ENCODE data around the gene PMPCA.
"Not testable (repeated sequence)": the region's sequence is repeated elsewhere in the genome, so short reads cannot be mapped to it uniquely, and the experiment has no call there.

The PMPCA gene

DNA sequence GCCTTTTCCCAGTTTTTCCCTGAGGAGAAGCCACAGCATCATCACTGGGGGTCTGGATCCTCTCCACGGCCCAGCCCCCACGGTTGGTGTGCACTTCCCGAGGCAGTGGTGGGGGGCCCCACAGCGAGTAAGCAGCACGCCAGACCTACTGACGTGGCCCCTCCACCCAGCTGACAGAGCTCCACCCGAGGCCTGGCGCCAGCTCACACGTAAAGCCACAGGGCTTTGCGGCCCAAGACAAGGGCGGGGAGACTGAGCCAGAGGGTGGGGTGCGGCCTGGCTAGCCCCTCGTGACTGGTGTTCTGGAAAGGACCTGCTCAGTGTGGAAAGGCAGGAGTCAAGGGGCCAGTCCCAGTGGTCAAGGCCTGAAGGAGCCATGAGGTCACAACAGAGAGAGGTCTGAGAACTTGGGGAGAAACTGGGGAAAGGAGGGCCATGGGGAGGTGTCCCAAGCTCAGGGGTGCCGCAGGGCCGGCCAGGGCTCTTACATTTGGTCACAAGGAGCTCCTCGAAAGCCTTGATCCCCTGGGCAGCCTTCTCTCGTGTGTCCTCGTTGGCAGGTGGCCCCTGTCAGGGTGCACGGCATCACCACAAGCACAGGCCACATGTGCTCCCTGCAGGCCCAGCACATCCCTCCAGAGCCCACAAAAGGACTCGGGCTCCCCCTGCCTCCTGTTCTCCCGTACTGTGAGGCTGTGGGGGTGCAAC, 16.0 kb upstream of the PMPCA start:
- no peak for DNase-seq (ENCODE audit: low read depth in 2 of 2, low spot score in 1 of 2)

DNA sequence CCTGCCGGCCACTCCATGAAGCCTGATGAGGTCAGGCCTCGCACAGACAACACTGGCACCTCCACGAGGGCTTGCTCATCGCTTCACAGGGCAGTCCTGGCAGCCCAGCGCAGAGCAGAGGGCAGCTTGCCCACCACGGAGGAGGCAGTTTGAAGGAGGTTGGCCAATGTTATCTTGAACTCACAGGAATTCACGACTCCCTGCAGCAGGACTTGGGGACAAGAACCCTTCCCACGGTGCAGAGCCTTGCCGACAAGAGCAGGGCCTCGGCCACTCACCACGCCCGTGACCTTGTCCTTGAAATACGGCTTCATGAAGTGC, 15.5 kb upstream of the PMPCA start:
- DNase-seq (ENCODE audit: low read depth in 2 of 2, low spot score in 1 of 2), result no peak

DNA sequence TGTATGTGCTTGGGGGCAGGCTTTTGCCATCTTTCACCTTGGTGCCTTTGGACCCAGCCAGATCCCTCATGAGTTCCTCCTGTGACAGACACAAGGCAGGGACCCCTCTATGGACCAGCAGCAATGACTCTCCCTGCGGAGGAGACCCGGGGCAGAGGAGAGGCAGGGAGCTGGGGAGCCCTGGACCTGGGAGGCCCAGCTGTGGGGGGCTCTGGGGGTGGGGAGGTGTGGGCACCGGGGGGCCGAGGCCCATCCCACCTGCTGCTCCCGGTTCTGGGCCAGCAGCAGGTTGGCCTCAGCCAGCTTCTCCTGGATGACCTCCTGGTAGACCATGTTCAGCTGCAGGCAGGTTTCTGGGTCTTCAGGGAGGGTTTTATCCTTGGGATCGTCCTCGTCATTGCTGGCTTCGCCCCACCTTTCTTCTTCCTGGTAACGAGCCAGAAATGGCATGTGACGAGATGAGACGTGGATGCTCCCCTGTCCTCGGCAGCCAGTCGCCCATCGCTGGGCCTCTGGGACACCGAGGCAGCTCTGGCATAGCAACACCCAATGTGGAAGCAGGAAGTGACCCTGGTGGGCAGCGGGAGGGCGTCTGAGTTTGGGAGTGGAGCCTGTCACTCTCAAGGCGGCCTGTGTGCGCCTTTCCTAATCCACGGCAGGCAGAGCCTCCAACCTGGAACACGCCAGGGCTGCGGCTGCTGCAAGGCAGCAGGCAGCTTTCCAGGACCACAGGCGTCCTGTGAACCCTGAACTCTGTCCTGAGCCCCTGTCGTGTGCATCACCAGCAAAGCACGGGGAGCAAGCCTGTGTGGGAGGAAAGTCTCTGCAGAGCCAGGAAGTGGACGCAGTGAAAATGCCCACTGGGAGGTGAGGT, 14.9 kb upstream of the PMPCA start:
- no peak for DNase-seq (ENCODE audit: low read depth in 2 of 2, low spot score in 1 of 2)

DNA sequence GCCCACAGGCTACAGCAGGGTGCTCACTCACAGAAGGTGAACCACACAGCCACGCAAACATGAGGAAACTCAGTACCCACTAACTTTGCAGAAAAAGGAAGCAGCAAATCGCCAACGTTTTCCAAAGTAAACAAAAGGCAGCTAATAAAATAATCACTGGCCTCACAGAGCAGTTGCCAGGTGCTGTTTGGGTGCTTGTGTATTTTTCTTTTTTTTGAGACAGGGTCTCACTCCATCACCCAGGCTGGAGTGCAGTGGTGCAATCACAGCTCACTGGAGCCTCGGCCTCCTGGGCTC, 14.3 kb upstream of the PMPCA start:
- DNase-seq (ENCODE audit: low read depth in 2 of 2, low spot score in 1 of 2), result no peak

DNA sequence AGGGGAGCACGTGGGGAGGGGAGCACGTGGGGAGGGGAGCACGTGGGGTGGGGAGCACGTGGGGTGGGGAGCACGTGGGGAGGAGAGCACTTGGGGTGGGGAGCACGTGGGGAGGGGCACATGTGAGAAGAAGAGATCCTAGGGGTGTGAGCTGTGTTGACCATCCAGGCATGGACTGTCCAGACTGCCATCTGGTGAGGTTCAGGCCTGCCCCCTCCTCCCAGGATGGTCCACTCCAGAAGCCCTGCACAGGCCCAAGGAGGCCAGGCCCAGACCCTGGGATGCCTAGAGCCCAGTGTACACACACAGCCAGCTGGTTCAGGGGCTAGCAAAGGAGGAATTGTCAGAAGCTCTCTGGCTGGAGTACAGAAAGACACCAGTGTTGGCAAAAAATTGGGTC, 12.8 kb upstream of the PMPCA start:
- DNase-seq (ENCODE audit: low read depth in 2 of 2, low spot score in 1 of 2), result no peak

DNA sequence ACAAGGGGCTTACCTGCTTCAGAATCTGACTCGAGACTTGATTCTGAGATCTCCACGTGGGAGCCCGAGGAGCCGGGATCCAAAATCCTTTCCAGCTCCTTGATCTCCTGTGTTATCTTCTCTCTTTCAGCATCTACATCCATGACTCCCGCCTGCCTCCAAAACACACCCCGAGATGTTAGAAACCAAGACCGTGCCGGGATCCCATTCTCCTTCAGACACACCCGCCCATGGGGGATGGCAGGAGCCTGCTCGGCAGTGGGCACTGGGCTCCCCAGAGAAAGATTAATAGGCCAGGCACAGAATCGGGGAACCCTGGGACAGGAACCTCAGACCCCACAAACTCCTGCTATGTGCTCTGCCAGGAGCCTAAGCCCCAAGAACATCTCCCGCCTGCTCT, 12.2 kb upstream of the PMPCA start:
- DNase-seq (ENCODE audit: low read depth in 2 of 2, low spot score in 1 of 2), result no peak

DNA sequence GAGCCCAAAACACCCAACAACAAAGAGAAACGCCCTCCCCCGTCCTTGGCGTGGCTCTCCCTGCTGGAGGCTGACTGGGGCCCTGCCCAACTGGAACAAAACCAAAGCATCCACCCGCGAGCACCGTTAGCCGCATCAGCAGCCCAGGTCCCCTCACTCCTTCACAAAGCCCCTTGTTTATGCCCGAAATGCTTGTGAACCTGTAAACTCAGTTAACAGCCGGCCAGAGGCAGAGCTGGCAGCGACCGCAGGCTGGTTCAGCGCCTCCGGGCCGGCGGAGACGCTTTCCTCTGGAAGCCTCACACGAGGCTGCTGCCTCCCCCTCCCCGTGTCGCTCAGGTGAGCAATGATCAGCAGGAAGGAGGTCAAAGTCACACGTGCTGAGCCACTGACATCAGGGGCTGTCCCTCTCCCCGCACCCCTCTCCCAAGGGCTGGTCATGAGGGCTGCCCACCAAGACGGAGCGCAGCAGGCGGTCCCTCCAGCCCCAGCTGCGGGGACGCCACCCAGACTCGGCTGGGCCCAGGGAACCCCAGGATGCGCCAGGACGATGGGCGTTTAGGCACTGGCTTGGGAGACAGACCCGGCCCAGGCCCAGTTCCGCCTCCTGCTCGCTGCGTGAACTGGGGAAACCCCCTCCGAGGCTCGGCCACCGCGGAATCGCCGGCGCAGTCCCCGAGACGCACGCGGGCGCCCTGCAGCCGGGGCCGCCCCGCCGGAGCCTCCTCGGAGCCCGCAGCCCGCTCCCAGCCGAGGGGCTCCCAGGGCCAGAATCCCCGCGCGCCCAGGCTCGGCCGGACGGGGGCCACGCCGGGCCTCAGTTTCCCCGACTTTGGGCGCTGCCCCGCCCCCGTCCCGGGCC, 11.1 kb upstream of the PMPCA start:
- DNase-seq (ENCODE audit: low read depth in 2 of 2, low spot score in 1 of 2), result no peak

DNA sequence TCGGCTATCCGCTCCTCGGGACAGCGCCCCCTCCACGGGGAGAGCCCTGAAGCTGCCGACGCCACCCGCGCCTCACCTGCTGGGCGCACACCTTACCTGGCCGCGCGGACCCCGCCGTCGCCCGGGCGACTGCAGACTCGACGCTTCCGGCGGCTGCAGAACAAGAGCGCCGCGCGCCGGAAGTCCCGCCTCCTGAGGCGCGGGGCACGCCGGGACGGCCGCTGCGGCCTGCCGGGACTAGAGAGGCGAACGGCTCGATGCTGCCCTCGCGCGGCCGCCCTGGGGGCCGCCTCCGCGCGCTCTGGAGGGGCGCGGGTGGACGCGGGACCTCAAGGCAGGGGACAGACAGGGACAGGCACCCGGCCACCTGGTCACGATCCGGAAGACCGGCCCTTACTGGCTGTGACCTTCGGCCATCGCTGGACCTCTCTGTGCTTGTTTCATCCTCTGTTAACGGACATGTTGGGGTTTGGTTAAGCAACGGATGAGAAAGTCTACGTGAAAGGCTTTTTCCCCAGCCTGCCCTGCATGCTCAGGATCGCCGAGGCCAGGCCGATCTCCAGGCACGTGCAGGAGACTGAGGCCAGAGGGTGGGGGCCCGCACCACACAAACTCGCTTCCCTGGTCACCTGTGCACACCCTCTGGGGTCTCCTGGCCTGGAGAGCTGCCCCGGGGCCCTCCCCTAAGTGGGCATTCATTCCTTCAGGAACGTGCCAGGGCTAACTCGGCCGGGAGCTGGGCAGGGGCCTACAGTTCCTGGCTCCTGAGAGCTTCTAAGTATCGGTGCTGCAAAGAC, 10.2 kb upstream of the PMPCA start, which contains the start of gene SNAPC4:
SNAPC4 (minus strand) TSS at position 133 of the 797 bp plus-strand sequence. CDS start 1,742 bp downstream, outside the sequence.
- DNase-seq (ENCODE audit: low read depth in 2 of 2, low spot score in 1 of 2), result peak; percentile 64 to 74

DNA sequence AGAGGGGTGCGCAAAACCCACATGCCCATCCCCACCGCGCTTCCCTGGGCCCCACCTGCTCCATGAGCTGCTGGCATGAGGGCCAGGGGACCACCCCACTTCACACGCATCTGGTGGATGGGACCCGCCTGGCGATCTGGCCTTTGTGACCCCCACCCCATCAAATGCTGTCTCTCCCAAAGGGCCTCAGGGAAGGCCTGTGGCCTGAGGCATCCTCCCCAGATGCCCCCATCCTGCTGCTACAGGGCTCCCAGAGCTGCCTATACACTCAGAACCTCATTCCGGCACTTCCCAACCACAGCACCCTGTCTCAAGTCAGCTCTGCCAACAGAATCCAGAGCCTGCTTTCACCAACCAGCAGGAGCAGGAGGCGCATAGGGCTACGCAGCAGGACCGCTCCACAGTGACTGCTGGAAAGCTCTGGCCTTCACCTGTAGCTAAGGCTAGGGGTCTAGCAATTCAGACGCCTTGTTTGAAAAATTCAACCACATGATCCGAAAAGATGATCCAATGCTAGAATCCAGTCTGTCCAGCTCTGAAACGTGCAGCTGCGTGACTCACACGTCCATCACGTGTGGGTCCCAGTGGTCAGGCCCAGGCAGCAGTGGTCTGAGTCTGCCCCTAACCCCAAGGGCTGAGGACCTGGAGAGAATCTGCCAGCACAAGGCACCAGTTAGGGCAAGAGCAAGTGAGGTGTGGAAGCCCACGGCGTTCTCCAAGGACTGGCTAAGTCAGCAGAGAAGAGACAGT, 9.1 kb upstream of the PMPCA start:
- no peak for DNase-seq (ENCODE audit: low read depth in 2 of 2, low spot score in 1 of 2)

DNA sequence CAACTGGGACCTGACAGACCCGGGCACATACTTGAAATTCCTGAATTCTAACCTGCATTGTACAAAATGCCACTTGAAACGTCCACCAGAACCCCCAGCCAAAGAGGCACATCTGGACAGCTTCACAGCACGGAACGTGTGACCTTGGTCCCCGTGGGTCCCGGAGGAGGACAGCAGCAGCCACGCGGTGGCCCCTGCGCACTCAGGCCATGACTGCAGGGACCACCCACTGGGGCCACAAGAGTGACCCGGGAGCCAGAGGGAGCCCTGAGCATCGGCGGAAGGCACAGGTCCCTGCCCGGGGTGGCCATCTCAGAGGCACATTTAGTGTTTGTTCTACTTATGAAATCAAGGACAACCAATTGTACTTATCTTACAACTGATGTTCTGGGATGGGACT, 8.4 kb upstream of the PMPCA start:
- no peak for DNase-seq (ENCODE audit: low read depth in 2 of 2, low spot score in 1 of 2)

DNA sequence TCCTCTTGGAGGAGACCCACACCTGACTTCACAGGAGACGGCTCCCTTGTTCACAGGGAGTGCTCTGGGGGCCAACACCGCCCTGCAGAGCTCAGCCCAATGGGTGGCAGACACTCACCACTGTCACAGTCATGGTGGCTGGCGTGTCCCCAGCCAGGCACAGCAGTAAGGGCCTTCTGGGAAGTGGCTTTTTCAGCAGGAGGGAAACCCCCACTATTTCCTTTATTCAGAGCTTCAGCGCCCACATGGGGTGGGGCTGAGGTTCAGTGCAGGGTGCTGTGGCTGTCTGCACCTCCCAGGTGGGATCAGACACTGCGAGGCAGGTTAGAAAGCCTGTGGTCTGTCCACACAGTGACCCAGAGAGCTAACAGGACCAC, 6.9 kb upstream of the PMPCA start:
- DNase-seq (ENCODE audit: low read depth in 2 of 2, low spot score in 1 of 2), result peak; percentile 20 to 52

DNA sequence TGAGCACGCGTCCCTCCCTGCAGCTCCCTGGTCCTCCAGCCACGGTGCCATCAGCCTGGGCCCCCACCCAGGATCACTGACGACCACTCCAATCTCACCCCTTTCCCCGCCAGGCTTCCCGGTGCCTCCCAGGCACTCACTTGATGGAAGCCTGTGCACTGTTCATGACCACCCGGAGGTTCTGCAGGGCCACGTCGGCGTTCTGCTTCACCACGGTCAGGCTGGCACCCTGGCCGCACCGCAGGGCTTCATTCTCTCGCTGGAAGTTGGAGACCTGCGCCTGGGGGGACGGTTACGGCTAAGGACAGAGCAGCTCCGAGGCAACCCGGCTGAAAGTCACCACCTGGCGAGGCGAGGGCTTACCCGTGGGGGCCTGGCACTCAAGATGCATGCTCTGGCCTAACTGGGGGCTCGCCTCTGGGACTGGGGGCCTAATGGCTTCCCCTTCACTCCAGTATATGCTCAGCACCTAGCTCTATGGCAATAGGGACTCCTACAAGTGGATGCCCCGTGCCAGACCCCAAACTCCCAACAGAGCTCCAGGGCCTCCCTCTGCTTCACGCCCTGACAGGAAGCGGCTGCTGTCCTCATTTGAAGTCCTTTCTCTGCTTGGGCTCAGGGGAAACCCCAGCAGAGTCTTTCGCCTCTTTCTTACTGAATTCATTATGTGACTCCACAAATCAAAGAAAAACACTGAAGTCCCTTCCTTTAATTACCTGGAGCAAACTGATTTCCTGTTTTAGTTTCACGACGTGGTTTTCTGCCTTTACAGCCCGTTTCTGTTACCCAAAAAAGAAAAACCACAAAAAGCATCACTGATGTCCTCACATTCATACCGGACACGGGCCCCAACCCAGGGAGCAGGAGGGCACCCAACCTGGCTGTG, 6.3 kb upstream of the PMPCA start:
- no peak for DNase-seq (ENCODE audit: low read depth in 2 of 2, low spot score in 1 of 2)

DNA sequence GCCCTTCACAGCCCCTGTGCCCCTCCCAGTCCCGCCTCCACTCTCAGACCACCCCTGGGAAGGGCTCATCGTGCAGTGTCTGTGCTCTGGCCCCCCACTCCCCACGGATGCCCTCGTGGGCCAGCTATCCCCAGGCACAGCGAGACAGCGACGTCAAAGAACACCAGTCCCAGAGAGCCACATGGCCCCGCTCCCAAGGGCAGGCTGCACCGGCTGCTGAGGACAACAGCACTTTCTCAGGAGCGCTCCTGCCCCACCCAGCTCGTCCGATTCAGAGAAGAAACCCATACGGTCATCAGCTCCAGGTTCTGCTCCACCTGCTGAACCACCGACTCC, 5.7 kb upstream of the PMPCA start:
- no peak for DNase-seq (ENCODE audit: low read depth in 2 of 2, low spot score in 1 of 2)

DNA sequence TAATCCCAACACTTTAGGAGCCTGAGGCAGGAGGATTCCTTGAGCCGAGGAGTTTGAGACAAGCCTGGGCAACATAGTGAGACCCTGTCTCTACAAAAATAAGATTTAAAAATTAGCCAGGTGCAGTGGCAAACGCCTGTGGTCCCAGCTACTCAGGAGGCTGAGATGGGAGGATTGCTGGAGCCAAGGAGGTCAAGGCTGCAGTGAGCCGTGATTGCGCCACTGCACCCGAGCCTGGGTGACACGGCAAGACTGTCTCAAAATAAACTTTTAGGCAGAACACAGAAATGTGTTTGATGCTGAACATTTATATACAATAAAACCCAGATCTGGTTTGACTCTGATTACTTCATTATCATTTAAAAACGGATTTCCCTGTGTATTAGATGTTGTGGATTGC, 5.0 kb upstream of the PMPCA start:
- no peak for DNase-seq (ENCODE audit: low read depth in 2 of 2, low spot score in 1 of 2)

DNA sequence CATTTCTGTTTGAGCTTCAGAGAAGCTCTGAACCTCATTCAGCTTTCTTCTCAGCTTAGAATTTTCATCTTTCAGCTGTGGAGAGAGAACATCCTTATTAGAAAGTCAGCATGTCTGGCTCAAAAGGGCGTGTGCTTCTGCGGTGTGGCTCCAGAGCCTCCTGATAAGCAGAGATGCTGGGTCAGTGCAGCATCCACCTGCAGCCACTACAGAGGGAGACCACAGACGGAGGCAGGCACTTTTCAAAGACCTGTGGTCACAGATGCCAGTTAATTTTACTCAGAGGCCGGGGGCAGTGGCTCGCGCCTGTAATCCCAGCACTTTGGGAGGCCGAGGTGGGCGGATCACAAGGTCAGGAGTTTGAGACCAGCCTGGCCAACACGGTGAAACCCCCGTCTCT, 4.6 kb upstream of the PMPCA start:
- DNase-seq (ENCODE audit: low read depth in 2 of 2, low spot score in 1 of 2), result not testable (repeated sequence)

DNA sequence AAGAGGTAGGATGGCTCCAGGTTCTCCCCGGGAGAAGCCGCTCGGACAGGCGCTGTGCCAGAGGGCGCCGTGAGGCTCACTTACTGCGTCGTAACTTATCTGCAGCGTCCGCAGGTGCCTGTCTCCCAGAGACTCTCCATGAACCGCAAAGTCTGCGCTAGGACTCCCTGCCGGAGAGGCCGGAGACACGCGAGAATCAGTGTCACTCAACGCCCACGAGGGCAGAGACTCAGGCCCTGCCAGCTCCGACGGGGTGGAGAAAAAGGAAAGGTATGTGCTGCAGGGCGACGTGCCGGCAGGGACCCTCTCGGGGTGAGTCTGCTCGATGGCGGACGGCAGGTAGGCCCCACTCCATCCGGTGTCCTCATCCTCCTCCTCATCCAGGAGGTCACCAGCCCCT, 3.4 kb upstream of the PMPCA start:
- not testable (repeated sequence) for DNase-seq (ENCODE audit: low read depth in 2 of 2, low spot score in 1 of 2)

DNA sequence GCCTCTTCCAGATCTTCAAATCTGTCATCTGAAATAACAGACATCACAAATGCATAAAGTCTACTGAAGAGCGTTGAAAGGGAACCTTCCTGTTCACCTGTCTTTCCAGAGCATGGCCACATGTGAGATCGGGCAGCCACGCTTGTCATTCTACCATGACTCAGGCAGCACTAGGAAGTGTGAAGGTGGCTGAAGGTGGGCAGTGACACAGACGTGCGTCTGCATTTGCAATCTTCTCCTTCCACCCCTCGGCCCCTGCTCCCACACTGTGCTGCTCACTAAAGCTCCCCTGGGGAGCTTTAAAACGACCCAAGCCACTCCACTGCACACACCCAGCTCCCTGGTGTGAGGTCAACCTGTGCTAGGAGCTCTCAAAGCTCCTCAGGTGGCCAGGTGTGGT, 2.5 kb upstream of the PMPCA start:
- no peak for DNase-seq (ENCODE audit: low read depth in 2 of 2, low spot score in 1 of 2)

DNA sequence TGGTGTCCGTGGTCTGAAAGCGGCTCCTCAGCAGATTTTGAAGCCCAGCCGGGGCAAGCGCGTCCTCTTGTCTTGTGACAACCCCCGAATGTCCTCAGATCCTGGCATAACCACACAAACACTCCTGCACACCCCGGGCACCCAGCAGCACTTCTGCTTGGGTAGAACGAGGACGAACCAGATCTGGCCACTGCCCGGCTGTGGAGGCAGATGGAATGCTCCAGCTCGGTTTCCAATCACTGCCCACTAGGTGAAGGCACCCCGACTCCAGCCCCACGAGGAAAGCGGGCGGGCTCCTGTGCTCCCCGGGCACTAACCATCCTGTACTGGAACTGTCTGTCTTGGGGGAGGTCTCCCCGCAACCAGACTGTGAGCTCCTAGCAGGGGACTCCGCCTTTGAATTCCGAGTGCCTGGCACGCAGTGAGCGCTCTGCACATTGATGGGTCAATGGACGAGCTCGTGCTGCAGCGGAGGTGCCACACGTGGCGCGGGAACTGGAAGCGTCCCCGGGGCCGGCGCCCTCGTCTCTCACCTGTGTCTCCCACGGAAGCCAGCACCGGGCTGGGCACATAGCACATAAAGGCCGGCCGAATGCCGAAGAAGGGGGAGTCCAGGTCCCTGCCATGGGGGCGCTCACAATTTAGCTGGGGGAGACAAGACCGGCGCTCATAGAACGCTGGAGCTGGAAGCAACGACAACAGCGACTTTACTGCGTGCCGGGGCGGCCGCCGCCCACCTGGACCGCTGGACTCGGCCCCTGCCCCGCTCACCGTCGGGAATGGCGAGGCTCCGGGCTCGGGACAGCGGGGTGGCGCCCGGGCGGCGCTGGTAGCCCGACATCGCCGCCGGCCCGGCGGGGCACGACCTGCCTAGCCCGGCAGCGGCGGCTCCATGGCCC, 652 bp upstream of the PMPCA start:
- DNase-seq (ENCODE audit: low read depth in 2 of 2, low spot score in 1 of 2), result no peak

DNA sequence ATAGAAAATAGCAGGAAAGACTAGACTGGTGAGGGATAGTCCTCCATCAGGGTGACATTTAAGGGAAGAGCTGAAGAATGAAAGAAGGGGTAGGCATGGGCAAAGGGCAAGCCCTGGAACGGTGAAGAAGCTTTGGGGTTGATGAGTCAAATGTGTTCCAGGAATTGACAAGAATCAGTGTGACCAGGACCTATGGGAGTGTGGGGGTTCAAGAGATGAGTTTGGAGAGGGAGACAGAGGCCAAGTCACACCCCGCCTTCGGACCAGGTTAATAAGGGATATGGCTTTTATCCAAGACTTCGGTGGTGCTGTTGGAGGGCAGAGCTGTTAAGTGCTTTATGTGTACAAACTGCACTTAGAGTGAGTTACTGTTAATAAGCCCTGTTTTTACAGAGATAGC, 920 bp downstream of the PMPCA start:
- no peak for DNase-seq (ENCODE audit: low read depth in 2 of 2, low spot score in 1 of 2)
